Gastrocnemius medialis (tissue), 4 donors: Measurements from ENCODE around the gene SLC15A3. TPM values are rescaled to one million over a fixed set of nuclear protein-coding genes. Genes with fewer than 3 reads are reported as not detected.

Source experiments
- ATAC-seq, 2 donors: fragments of 150-250 bp; one replicate each; pipeline ENCODE4 v1.9.1; 2016
- DNase-seq, 2 donors: peaks; one replicate each; pipeline ENCODE4 v3.0.0-alpha.2; 2019
- H3K27ac ChIP-seq, 4 donors: fragments of 200-600 bp; sonication (generic); 1 replicate in 1 of 4; 2 replicates in 3 of 4; pipeline ENCODE4 v1.5.1; 2016 to 2018; ENCODE audit warnings: mild to moderate bottlenecking in 2 of 4, moderate library complexity in 1 of 4
- H3K27me3 ChIP-seq, 3 donors: fragments of 200-600 bp; sonication (generic) in 2 of 3; 1 replicate in 1 of 3; 2 replicates in 2 of 3; pipeline versions ENCODE4 v1.5.1 to v1.6.0; 2016 to 2019; ENCODE audit warnings: mild to moderate bottlenecking in 1 of 3, moderate library complexity in 1 of 3
- H3K36me3 ChIP-seq, 2 donors: fragments of 200-600 bp; sonication (generic) in 1 of 2; one replicate each; pipeline ENCODE4 v1.5.1; 2017 to 2018
- H3K4me1 ChIP-seq, 2 donors: fragments of 200-600 bp; sonication (generic) in 1 of 2; one replicate each; pipeline ENCODE4 v1.5.1; 2016 to 2017; ENCODE audit warnings: mild to moderate bottlenecking in 2 of 2
- H3K4me3 ChIP-seq, 4 donors: fragments of 200-600 bp; sonication (generic) in 3 of 4; 1 replicate in 1 of 4; 2 replicates in 3 of 4; pipeline ENCODE4 v1.5.1; 2016 to 2019; ENCODE audit warnings: mild to moderate bottlenecking in 2 of 4
- H3K9me3 ChIP-seq, 3 donors: fragments of 200-600 bp; sonication (generic) in 2 of 3; 1 replicate in 1 of 3; 2 replicates in 2 of 3; pipeline ENCODE4 v1.5.1; 2016 to 2019
- POLR2A ChIP-seq, 2 donors: fragments of 450-650 bp; IDR thresholded peaks; one replicate each; pipeline ENCODE4 v1.6.1; 2017; ENCODE audit warnings: antibody characterized with exemption in 2 of 2, mild to moderate bottlenecking in 2 of 2, moderate library complexity in 2 of 2
- in situ Hi-C, 4 donors: fragments of 200-750 bp; cut with MboI; loops; one replicate each; pipeline versions ENCODE4 v1.15.0 to v1.8.0; 2017; ENCODE audit warnings: low sequenced_read_pairs in 4 of 4
- intact Hi-C: fragments of 100-400 bp; cut with DNase I; formaldehyde crosslinking; loops from one replicate; pipeline ENCODE4 v1.15.1; 2023; ENCODE audit warnings: low total_unique reads
- total RNA-seq, 4 donors: library from RNA; depleted of rRNA; stranded (reverse); fragments of >200 nt; gene quantifications; one replicate each; pipeline versions ENCODE4 v1.1.0 to v1.2.3, GENCODE V29; 2016
- TF ChIP-seq, protein P1 (sequence below), 5 experiments: fragments of 450-650 bp in 3 of 5; fragments of 200-600 bp in 2 of 5; sonication (generic) in 2 of 5; IDR thresholded peaks in 4 of 5; conservative IDR thresholded peaks in 1 of 5; 1 replicate in 4 of 5; 2 replicates in 1 of 5; pipeline ENCODE4 v1.5.1; 2016 to 2019; ENCODE audit warnings: antibody characterized with exemption in 5 of 5, mild to moderate bottlenecking in 3 of 5, moderate library complexity in 3 of 5

SLC15A3 gene
- total RNA-seq, 4 donors from 2014 or later: 2.8 to 6.9 (median 6.0) TPM

DNA sequence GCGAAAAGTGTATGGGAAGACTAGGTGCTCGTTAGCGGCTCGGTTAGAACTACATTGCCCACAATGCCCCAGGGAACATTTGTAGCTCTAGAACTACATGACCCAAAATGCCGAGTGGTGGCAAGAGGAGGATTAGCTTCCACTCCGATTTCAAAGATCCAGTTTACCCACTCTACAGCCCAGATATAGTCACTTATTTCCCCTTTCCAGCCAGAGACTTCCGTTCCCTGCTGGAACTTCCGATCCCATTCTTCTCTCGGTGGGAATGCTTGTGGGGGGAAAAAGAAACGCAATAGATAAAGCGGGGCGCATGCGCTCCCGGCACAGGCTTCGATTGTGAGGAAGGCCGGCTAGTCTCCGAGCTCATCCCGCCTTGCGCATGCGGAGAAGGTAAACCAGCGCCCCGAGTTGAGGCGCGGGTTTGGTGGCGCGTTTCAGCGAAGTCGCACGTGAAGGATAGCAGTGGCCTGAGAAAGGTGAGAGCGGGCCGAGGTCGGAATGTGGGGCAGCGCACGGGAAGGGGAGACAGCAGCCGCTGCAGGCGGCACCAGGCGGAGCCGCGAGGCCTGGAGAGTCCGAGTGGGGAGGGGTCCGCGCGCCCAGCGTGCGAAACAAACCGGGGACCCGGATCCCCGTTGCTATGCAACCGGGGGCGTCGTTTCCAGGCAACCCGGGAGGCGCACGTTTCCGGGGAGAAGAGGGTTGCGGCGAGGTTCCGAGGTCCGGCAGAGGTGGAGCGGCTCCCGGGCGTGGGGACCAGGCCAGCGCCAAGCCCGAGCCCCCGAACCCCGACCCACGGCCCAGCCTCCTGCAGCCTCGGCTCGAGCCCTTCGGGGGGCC, 38.0 kb downstream of the SLC15A3 start, which contains the start of gene TMEM109:
TSS of gene TMEM109 (plus strand) at position 366 of the 840 bp plus-strand sequence. CDS start 5,536 bp downstream, outside the sequence.
- TF ChIP-seq, protein P1, sequence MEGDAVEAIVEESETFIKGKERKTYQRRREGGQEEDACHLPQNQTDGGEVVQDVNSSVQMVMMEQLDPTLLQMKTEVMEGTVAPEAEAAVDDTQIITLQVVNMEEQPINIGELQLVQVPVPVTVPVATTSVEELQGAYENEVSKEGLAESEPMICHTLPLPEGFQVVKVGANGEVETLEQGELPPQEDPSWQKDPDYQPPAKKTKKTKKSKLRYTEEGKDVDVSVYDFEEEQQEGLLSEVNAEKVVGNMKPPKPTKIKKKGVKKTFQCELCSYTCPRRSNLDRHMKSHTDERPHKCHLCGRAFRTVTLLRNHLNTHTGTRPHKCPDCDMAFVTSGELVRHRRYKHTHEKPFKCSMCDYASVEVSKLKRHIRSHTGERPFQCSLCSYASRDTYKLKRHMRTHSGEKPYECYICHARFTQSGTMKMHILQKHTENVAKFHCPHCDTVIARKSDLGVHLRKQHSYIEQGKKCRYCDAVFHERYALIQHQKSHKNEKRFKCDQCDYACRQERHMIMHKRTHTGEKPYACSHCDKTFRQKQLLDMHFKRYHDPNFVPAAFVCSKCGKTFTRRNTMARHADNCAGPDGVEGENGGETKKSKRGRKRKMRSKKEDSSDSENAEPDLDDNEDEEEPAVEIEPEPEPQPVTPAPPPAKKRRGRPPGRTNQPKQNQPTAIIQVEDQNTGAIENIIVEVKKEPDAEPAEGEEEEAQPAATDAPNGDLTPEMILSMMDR (IDR thresholded peaks at IDR 0.05 in 4 of 5, conservative IDR thresholded peaks at IDR 0.05 in 1 of 5): no peak
- peak in 1 of 2 donors; percentile 68 for TF ChIP-seq POLR2A (IDR thresholded peaks at IDR 0.05)
- in situ Hi-C loops (loop anchor here in 1 of 4 donors (25.0 kb wide), 1 partner anchor 248 kb away; the partner anchor contains the start of gene VPS37C), intact Hi-C loops (no loop called here)
- peak within 1 kb of the TSS; percentile 82 to 88 (median 84) for H3K4me3 ChIP-seq
- no peaks in the 10 kb centered on the region for H3K27me3 ChIP-seq
- no peaks in the 10 kb centered on the region for H3K36me3 ChIP-seq
- peak; percentile 82 to 84 for ATAC-seq
- peak; percentile 83 to 85 for DNase-seq
- peaks cover 52% of the 10 kb centered on the region in 2 donors for H3K4me1 ChIP-seq
- peak within 1 kb of the TSS; percentile 93 to 98 (median 94) for H3K27ac ChIP-seq
- no peaks in the 10 kb centered on the region for H3K9me3 ChIP-seq

DNA sequence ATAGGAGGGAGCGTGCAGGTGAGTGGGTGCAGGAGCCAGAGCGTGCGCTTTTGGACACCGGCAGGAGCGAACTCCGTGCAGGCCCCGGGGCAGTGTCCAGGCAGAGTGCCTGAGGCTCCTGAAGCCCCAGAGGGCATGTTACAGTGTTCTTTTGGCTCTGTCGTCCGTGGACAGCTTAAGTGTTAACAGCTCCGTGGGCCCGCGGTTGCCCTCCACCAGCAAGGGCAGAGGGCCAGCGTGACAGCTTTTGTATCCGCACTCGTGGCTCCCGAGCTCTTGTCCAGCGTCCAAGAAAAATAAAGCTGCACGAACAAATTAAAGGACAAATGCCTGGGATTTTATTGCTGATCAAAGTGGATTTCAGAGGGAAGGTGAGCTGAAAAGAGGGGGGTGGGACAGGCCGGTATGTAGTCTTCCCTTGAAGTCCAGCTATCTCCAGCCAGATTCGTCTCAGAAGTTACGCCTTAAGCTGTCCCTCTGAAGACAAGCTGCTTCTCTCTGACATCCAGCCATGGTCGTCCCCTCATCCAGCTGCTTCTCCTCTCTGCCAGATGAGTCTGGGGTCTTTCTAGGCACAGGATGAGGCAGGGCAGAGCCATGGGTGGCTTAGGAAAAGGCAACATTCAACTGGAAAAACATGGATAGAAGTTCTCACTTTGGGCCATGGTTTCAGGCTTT, 39.0 kb downstream of the SLC15A3 start:
- Histone ChIP-seq H3K36me3 (no peaks in the 10 kb centered on the region), H3K27ac (peak overlapping the region; percentile 93 to 98 (median 94)), H3K27me3 (no peaks in the 10 kb centered on the region), H3K4me3 (peak overlapping the region; percentile 82 to 88 (median 84)), H3K4me1 (peaks cover 42 to 43% of the 10 kb centered on the region in 2 donors), H3K9me3 (no peaks in the 10 kb centered on the region)
- in situ Hi-C loops (loop anchor here in 1 of 4 donors (25.0 kb wide), 1 partner anchor 249 kb away; the partner anchor contains the start of gene VPS37C), intact Hi-C loops (no loop called here)
- no peak for TF ChIP-seq POLR2A (IDR thresholded peaks at IDR 0.05)
- TF ChIP-seq, protein P1 (IDR thresholded peaks at IDR 0.05 in 4 of 5, conservative IDR thresholded peaks at IDR 0.05 in 1 of 5): no peak
- no peak for DNase-seq
- no peak for ATAC-seq

- Histone ChIP-seq H3K4me1 (peaks cover 36 to 40% of the 10 kb centered on the region in 2 donors), H3K36me3 (no peaks in the 10 kb centered on the region), H3K27ac (peak overlapping the region in 3 of 4 donors; percentile 93 to 98 (median 93)), H3K9me3 (no peaks in the 10 kb centered on the region), H3K27me3 (no peaks in the 10 kb centered on the region), H3K4me3 (no peak overlapping the region)
- DNase-seq (no peak), ATAC-seq (no peak)
- TF ChIP-seq POLR2A (IDR thresholded peaks at IDR 0.05): no peak
- TF ChIP-seq, protein P1 (IDR thresholded peaks at IDR 0.05 in 4 of 5, conservative IDR thresholded peaks at IDR 0.05 in 1 of 5): no peak
- intact Hi-C loops (no loop called here), in situ Hi-C loops (loop anchor here in 1 of 4 donors (25.0 kb wide), 1 partner anchor 250 kb away; the partner anchor contains the start of gene VPS37C)
Observed at GRCh38 chr11:60912223-60912850, 39.6 kb downstream of the SLC15A3 start.

DNA sequence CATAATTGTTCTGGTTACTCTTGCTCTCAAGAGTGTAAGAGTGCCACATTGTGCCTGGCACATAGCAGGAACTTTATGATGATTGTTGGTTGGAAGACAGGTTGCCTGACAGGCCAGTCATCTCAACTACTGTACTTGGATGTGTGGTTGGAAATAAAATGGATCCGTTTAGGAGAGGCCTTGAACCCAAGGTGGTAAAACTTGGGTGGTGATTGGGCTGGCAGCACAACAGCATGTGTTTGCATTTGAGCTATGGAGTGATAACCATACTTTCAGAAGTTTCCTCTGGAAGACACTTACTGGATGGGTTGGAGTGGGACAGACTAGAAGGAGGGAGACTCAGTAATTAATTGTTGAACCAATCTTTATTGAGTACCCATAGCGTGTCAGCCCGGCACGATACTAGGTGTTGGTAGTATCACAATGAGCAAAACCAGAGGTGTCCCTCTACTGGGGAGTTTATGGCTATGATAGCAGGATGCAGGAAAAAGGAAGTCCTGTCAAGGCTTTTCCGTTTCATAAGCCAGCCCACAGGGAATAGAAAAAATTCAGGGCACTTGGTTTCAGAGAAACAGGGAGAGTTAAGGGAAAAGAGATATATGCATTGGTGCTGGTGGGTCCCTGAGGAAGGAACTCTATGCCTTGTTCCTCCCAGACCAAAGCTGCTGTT, 41.1 kb downstream of the SLC15A3 start:
- no peak for ATAC-seq
- no peaks in the 10 kb centered on the region for H3K9me3 ChIP-seq
- no peak overlapping the region for H3K4me3 ChIP-seq
- intact Hi-C loops (no loop called here), in situ Hi-C loops (loop anchor here in 1 of 4 donors (25.0 kb wide), 1 partner anchor 251 kb away; the partner anchor contains the start of gene VPS37C)
- TF ChIP-seq, protein P1 (IDR thresholded peaks at IDR 0.05 in 4 of 5, conservative IDR thresholded peaks at IDR 0.05 in 1 of 5): peak in 1 of 5 experiments; percentile 15
- no peak for TF ChIP-seq POLR2A (IDR thresholded peaks at IDR 0.05)
- H3K36me3 ChIP-seq: no peaks in the 10 kb centered on the region
- H3K27me3 ChIP-seq: no peaks in the 10 kb centered on the region
- H3K27ac ChIP-seq: no peak overlapping the region
- DNase-seq: no peak
- H3K4me1 ChIP-seq: peaks cover 25 to 31% of the 10 kb centered on the region in 2 donors
